ENCODE measurements around the gene ARPC5.

The ARPC5 gene

DNA sequence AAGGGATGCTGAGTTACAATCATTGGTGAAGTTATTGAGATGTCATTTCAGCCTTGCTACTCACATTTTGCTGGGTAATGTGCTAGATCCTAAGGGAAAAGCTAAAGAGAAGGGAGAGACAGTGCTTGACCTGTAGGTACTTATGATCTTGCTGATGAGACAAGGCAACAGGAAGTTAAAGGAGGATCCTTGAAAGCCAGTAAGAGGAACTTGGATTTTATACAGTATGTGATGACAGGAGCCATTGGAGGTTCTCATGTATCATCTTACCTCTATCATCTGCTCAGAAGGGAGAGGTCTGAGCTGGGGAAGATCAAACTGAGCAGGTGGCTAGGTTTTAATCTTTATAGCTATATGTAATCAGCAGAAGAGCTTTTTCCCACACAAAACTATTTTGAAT, 11.2 kb upstream of the ARPC5 start:
- TF ChIP-seq, protein P1, sequence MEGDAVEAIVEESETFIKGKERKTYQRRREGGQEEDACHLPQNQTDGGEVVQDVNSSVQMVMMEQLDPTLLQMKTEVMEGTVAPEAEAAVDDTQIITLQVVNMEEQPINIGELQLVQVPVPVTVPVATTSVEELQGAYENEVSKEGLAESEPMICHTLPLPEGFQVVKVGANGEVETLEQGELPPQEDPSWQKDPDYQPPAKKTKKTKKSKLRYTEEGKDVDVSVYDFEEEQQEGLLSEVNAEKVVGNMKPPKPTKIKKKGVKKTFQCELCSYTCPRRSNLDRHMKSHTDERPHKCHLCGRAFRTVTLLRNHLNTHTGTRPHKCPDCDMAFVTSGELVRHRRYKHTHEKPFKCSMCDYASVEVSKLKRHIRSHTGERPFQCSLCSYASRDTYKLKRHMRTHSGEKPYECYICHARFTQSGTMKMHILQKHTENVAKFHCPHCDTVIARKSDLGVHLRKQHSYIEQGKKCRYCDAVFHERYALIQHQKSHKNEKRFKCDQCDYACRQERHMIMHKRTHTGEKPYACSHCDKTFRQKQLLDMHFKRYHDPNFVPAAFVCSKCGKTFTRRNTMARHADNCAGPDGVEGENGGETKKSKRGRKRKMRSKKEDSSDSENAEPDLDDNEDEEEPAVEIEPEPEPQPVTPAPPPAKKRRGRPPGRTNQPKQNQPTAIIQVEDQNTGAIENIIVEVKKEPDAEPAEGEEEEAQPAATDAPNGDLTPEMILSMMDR (conservative IDR thresholded peaks at IDR 0.05; ENCODE audit: low read depth, low read length), result no peak
- H3K27ac ChIP-seq, result no peak overlapping the region
- H3K36me3 ChIP-seq (ENCODE audit: insufficient read depth), result no peaks in the 10 kb centered on the region
- H3K4me1 ChIP-seq (ENCODE audit: low read depth, poor library complexity, severe bottlenecking), result peaks cover 5% of the 10 kb centered on the region
- no peak overlapping the region for H3K4me2 ChIP-seq
- no peak overlapping the region for H3K4me3 ChIP-seq (IDR thresholded peaks at IDR 0.05; ENCODE audit: insufficient read depth, low read depth, low read length)
- no peaks in the 10 kb centered on the region for H4K20me1 ChIP-seq (ENCODE audit: insufficient read depth)
- no peaks in the 10 kb centered on the region for H3K27me3 ChIP-seq (ENCODE audit: insufficient read depth, low read depth)
- no peak overlapping the region for H2AFZ ChIP-seq (ENCODE audit: low read depth)
- no peak overlapping the region for H3K9ac ChIP-seq
- no peaks in the 10 kb centered on the region for H3K79me2 ChIP-seq (ENCODE audit: insufficient read depth, low read depth)

DNA sequence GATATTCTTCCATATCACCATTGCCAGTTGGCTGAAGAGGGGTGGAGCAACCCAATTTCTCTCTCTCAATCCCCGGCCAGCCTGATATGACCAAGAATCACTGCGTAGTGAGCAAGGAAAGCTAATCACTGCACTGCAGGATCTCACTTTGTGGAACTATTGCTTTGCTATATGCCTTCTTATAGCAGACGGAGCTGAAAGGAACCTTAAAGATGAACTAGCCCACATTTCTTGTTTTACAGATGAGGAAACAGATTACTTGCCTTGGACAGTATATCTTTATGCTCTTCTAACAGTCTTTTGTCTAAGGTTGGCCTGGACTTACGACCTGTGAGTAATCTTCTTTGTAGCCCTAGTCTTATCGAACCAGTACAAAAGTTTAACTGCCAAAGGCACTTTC, 9.9 kb upstream of the ARPC5 start:
- no peaks in the 10 kb centered on the region for H3K79me2 ChIP-seq (ENCODE audit: insufficient read depth, low read depth)
- H3K27ac ChIP-seq, result no peak overlapping the region
- H3K36me3 ChIP-seq (ENCODE audit: insufficient read depth), result no peaks in the 10 kb centered on the region
- no peak overlapping the region for H3K4me2 ChIP-seq
- TF ChIP-seq, protein P1 (conservative IDR thresholded peaks at IDR 0.05; ENCODE audit: low read depth, low read length), result no peak
- H3K9ac ChIP-seq, result no peak overlapping the region
- no peaks in the 10 kb centered on the region for H3K27me3 ChIP-seq (ENCODE audit: insufficient read depth, low read depth)
- no peaks in the 10 kb centered on the region for H3K4me1 ChIP-seq (ENCODE audit: low read depth, poor library complexity, severe bottlenecking)
- H4K20me1 ChIP-seq (ENCODE audit: insufficient read depth), result no peaks in the 10 kb centered on the region
- no peak overlapping the region for H3K4me3 ChIP-seq (IDR thresholded peaks at IDR 0.05; ENCODE audit: insufficient read depth, low read depth, low read length)
- no peak overlapping the region for H2AFZ ChIP-seq (ENCODE audit: low read depth)

DNA sequence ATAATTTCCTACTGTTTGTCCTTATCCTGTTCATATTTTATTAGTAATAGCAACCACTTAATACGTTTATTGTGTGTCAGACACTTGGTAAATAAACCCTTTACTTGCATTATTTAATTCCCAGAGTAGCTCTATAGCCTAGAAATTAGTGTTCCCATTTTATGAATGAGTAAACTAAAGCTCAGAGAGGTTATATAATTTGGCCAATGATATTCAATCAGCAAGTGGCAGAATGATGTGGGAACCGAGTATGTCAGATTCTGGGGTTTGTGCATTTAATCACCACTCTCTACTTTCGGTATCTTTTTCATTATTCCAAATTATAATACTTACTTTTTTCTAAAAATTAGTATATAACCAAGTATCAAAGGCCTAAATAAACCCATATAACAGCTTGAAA, 6.6 kb upstream of the ARPC5 start:
- Histone ChIP-seq H3K27ac (no peak overlapping the region), H3K4me2 (no peak overlapping the region), H2AFZ (ENCODE audit: low read depth) (no peak overlapping the region), H3K27me3 (ENCODE audit: insufficient read depth, low read depth) (no peaks in the 10 kb centered on the region), H3K4me1 (ENCODE audit: low read depth, poor library complexity, severe bottlenecking) (peaks cover under 1% of the 10 kb centered on the region), H4K20me1 (ENCODE audit: insufficient read depth) (no peaks in the 10 kb centered on the region), H3K36me3 (ENCODE audit: insufficient read depth) (no peaks in the 10 kb centered on the region), H3K79me2 (ENCODE audit: insufficient read depth, low read depth) (no peaks in the 10 kb centered on the region), H3K4me3 (IDR thresholded peaks at IDR 0.05; ENCODE audit: insufficient read depth, low read depth, low read length) (no peak overlapping the region), H3K9ac (no peak overlapping the region)
- TF ChIP-seq, protein P1 (conservative IDR thresholded peaks at IDR 0.05; ENCODE audit: low read depth, low read length), result no peak

DNA sequence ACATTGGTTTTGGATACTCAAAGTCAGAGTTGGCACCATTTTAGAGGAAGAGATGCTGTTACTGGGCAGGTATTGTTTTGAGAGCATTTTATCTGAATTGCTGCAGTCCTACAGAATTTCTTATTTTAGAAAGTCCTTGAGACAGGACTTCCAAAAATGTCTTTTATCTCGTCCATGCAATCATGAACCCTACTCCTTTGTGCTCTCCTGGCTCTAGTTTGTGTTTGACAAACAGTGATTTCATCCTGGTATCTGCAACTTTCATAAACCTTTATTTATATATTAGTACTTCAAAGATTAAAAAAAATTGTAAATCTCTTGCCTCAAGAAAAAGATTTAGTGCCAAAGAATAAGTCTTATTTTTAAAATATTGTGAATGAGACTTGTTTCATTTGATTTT, 4.6 kb upstream of the ARPC5 start:
- H4K20me1 ChIP-seq (ENCODE audit: insufficient read depth), result no peaks in the 10 kb centered on the region
- no peaks in the 10 kb centered on the region for H3K36me3 ChIP-seq (ENCODE audit: insufficient read depth)
- peaks cover 3% of the 10 kb centered on the region; the same call in 1 of the 2 replicates for H3K79me2 ChIP-seq (ENCODE audit: insufficient read depth, low read depth)
- no peak overlapping the region for H3K9ac ChIP-seq
- H3K27me3 ChIP-seq (ENCODE audit: insufficient read depth, low read depth), result no peaks in the 10 kb centered on the region
- H3K4me1 ChIP-seq (ENCODE audit: low read depth, poor library complexity, severe bottlenecking), result peaks cover 11% of the 10 kb centered on the region
- H3K4me3 ChIP-seq (IDR thresholded peaks at IDR 0.05; ENCODE audit: insufficient read depth, low read depth, low read length), result no peak overlapping the region
- TF ChIP-seq, protein P1 (conservative IDR thresholded peaks at IDR 0.05; ENCODE audit: low read depth, low read length), result no peak
- H3K4me2 ChIP-seq, result no peak overlapping the region
- no peak overlapping the region for H2AFZ ChIP-seq (ENCODE audit: low read depth)
- no peak overlapping the region for H3K27ac ChIP-seq

Data from KMS-11 (cell line).